ENCODE measurements around the gene DECR2. TPM values are rescaled to one million over a fixed set of nuclear protein-coding genes. Genes with fewer than 3 reads are reported as not detected.

DECR2 gene
- total RNA-seq, 1 donor from 2014 or later = 17.4 TPM

DNA sequence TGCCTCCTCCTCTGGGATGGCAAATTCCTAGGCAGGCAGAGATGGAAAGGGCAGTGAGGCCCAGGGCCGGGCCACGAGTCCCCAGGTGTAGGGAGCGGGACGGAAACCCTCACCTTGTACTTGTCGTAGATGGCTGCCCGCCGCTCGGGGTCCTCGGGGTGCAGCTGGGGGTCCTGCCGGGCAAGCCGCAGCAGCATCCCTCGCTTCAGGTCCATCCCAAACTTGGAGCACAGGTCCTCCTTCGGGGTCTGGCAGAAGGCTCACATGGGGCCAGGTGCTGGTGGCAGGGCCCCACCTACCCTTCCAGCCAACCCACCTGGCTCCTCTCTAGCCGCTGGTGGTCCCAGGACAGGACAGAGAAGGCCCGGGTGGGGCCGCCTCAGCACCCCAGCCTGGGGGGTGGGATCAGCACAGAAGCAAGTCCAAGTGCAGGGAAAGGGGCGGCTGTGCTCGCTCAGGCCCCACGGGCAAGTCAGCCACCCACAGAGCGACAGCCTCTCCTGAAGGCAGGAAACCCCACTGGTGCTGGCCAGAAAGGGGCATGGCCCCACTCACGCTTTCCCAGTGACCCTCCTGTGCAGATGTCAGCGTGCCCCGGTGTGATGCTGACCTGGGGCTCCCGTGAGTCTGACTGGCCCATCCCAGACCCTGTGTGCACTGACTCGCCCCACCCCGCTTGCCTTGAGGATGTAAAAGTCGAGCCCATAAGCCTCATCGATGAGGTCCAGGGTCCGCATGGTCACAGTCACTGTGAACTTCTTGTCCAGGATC lies 33.1 kb upstream of the DECR2 start:
- Histone ChIP-seq H3K36me3 (ENCODE audit: insufficient read depth, low read length) (no peaks in the 10 kb centered on the region), H3K79me2 (ENCODE audit: insufficient read depth, low read length) (no peaks in the 10 kb centered on the region), H3K9me3 (ENCODE audit: insufficient read depth, low read depth, low read length) (no peaks in the 10 kb centered on the region), H3K27me3 (ENCODE audit: insufficient read depth, low read length) (no peaks in the 10 kb centered on the region), H2AFZ (ENCODE audit: low read depth, low read length) (no peak overlapping the region), H4K20me1 (ENCODE audit: insufficient read depth, low read length) (peaks cover 11% of the 10 kb centered on the region), H3K4me2 (ENCODE audit: low read length) (no peak overlapping the region), H3K27ac (ENCODE audit: low read depth, low read length) (no peak overlapping the region), H3K4me3 (ENCODE audit: insufficient read depth, low read depth, low read length) (no peak overlapping the region), H3K4me1 (ENCODE audit: insufficient read depth, low read length) (peaks cover 8% of the 10 kb centered on the region), H3K9ac (ENCODE audit: low read length) (no peak overlapping the region)
- Mint-ChIP-seq H3K27me3 (ENCODE audit: low read depth, unreplicated experiment) (no peaks in the 10 kb centered on the region), H3K36me3 (ENCODE audit: low read depth, unreplicated experiment) (peaks cover 2% of the 10 kb centered on the region), H3K27ac (ENCODE audit: unreplicated experiment) (no peak overlapping the region), H3K9me3 (ENCODE audit: unreplicated experiment) (no peaks in the 10 kb centered on the region), H3K4me3 (ENCODE audit: unreplicated experiment) (no peak overlapping the region), H3K4me1 (ENCODE audit: low read depth, unreplicated experiment) (peaks cover 9% of the 10 kb centered on the region)
- TF ChIP-seq EZH2 (IDR thresholded peaks at IDR 0.05; ENCODE audit: insufficient read depth, low read length) = no peak
- TF ChIP-seq, protein P1, sequence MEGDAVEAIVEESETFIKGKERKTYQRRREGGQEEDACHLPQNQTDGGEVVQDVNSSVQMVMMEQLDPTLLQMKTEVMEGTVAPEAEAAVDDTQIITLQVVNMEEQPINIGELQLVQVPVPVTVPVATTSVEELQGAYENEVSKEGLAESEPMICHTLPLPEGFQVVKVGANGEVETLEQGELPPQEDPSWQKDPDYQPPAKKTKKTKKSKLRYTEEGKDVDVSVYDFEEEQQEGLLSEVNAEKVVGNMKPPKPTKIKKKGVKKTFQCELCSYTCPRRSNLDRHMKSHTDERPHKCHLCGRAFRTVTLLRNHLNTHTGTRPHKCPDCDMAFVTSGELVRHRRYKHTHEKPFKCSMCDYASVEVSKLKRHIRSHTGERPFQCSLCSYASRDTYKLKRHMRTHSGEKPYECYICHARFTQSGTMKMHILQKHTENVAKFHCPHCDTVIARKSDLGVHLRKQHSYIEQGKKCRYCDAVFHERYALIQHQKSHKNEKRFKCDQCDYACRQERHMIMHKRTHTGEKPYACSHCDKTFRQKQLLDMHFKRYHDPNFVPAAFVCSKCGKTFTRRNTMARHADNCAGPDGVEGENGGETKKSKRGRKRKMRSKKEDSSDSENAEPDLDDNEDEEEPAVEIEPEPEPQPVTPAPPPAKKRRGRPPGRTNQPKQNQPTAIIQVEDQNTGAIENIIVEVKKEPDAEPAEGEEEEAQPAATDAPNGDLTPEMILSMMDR (IDR thresholded peaks at IDR 0.05; ENCODE audit: insufficient read depth, low read depth, low read length) = no peak
- FAIRE-seq (no peak), DNase-seq (ENCODE audit: low read depth) (no peak)

DNA sequence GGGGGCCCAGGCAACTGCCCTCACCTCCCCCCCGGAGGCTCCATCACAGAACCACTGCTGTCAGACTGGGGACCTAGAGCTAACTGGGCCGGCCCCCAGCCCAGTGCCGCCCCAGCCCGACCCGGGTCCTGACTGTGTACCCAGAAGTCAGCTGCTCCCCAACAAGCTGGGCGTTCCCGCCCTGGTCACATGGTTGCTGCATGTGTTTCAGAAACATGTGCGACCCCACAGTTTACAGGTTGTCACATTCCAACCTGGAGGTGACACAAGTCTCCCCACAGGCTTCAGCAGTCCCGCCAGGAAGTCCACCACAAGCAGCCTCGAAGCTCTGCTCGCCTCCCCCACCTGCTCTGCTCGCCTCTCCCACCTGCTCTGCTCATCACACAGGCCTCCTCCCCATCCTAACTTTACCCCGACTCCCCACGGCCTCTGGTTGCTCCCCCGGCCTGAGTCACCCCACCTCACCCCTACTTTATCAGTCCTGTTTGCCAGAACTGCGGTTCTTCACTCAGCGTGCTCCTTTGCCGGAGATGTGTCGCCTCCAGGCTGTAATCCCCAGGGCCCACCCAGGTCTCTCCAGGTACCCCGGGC lies 32.3 kb upstream of the DECR2 start:
- no peaks in the 10 kb centered on the region for H3K27me3 Mint-ChIP-seq (ENCODE audit: low read depth, unreplicated experiment)
- Histone ChIP-seq H3K9ac (ENCODE audit: low read length) (peak overlapping the region; percentile 60), H3K27ac (ENCODE audit: low read depth, low read length) (no peak overlapping the region), H2AFZ (ENCODE audit: low read depth, low read length) (no peak overlapping the region), H3K4me3 (ENCODE audit: insufficient read depth, low read depth, low read length) (peak overlapping the region; percentile 39), H3K79me2 (ENCODE audit: insufficient read depth, low read length) (no peaks in the 10 kb centered on the region), H3K4me1 (ENCODE audit: insufficient read depth, low read length) (peaks cover 8% of the 10 kb centered on the region), H3K36me3 (ENCODE audit: insufficient read depth, low read length) (no peaks in the 10 kb centered on the region), H4K20me1 (ENCODE audit: insufficient read depth, low read length) (peaks cover 11% of the 10 kb centered on the region), H3K27me3 (ENCODE audit: insufficient read depth, low read length) (no peaks in the 10 kb centered on the region), H3K9me3 (ENCODE audit: insufficient read depth, low read depth, low read length) (no peaks in the 10 kb centered on the region), H3K4me2 (ENCODE audit: low read length) (peak overlapping the region; percentile 82)
- peaks cover 2% of the 10 kb centered on the region for H3K36me3 Mint-ChIP-seq (ENCODE audit: low read depth, unreplicated experiment)
- H3K9me3 Mint-ChIP-seq (ENCODE audit: unreplicated experiment) = no peaks in the 10 kb centered on the region
- no peak for FAIRE-seq
- H3K27ac Mint-ChIP-seq (ENCODE audit: unreplicated experiment) = no peak overlapping the region
- DNase-seq (ENCODE audit: low read depth) = no peak
- H3K4me3 Mint-ChIP-seq (ENCODE audit: unreplicated experiment) = peak overlapping the region; percentile 80
- peaks cover 9% of the 10 kb centered on the region for H3K4me1 Mint-ChIP-seq (ENCODE audit: low read depth, unreplicated experiment)
- TF ChIP-seq, protein P1 (IDR thresholded peaks at IDR 0.05; ENCODE audit: insufficient read depth, low read depth, low read length) = no peak
- no peak for TF ChIP-seq EZH2 (IDR thresholded peaks at IDR 0.05; ENCODE audit: insufficient read depth, low read length)
